ENCODE results near the gene TCF12. TPM values are rescaled to one million over a fixed set of nuclear protein-coding genes. Genes with fewer than 3 reads are reported as not detected.

TCF12 gene
- polyA plus RNA-seq, 3 donors = 15.8 to 52.5 (median 27.6) TPM

- peaks cover 0 to 11% of the 10 kb centered on the region in 2 donors for H3K36me3 ChIP-seq (replicated peaks in 1 of 2; ENCODE audit: control insufficient read depth in 1 of 2, insufficient read depth in 2 of 2, low read length in 2 of 2)
- no peaks in the 10 kb centered on the region for H3K27me3 ChIP-seq (ENCODE audit: control insufficient read depth in 2 of 2, insufficient read depth in 2 of 2, low read length in 2 of 2)
- no peak overlapping the region for H3K9ac ChIP-seq (ENCODE audit: insufficient read depth, low read length, poor library complexity, severe bottlenecking)
- Mint-ChIP-seq H3K9me3 (no peaks in the 10 kb centered on the region), H3K36me3 (peaks cover 14 to 16% of the 10 kb centered on the region in 2 donors), H3K4me3 (no peak overlapping the region), H3K27me3 (ENCODE audit: low read depth in 3 of 3) (peaks cover 0 to 1% (median 0%) of the 10 kb centered on the region in 3 donors), H3K4me1 (peaks cover 4% of the 10 kb centered on the region), H3K27ac (peak overlapping the region in 2 of 7 donors; percentile 15 to 75)
- H2AFZ ChIP-seq (ENCODE audit: insufficient read depth, low read depth, low read length, poor library complexity, severe bottlenecking) = no peak overlapping the region
- no peak for DNase-seq
- H3K4me3 ChIP-seq (replicated peaks in 1 of 3; ENCODE audit: low read depth in 2 of 3, low read length in 3 of 3) = no peak overlapping the region
- H3K79me2 ChIP-seq (ENCODE audit: insufficient read depth, low read length) = no peaks in the 10 kb centered on the region
- no peaks in the 10 kb centered on the region for H3K4me1 ChIP-seq (ENCODE audit: control insufficient read depth in 1 of 2, insufficient read depth in 2 of 2, low read length in 2 of 2)
- H3K4me2 ChIP-seq (replicated peaks; ENCODE audit: extremely low read depth, low read length, poor library complexity, severe bottlenecking) = no peak overlapping the region
- H4K20me1 ChIP-seq (ENCODE audit: insufficient read depth, low read length) = no peaks in the 10 kb centered on the region
- intact Hi-C loops (cut with micrococcal nuclease) = no loop called here
- no peaks in the 10 kb centered on the region for H3K9me3 ChIP-seq (replicated peaks in 1 of 2; ENCODE audit: control insufficient read depth in 1 of 2, insufficient read depth in 1 of 2, low read length in 2 of 2)
- no peak for TF ChIP-seq CTCF (IDR thresholded peaks at IDR 0.05)
- WGBS (ENCODE audit: insufficient coverage) = 61% methylated on average over 2 of the region's 11 CpGs
- no peak overlapping the region for H3K27ac ChIP-seq (ENCODE audit: low read depth in 1 of 2, low read length in 2 of 2)
These were observed 286.8 kb downstream of the TCF12 start for GRCh38 chr15:57205027-57205855.

GRCh38 chr15:57205996-57206395, 287.6 kb downstream of the TCF12 start:
- peaks cover 14 to 15% of the 10 kb centered on the region in 2 donors for H3K36me3 Mint-ChIP-seq
- H3K4me1 ChIP-seq (ENCODE audit: control insufficient read depth in 1 of 2, insufficient read depth in 2 of 2, low read length in 2 of 2) = no peaks in the 10 kb centered on the region
- H3K4me3 Mint-ChIP-seq = no peak overlapping the region
- peak overlapping the region in 1 of 7 donors; percentile 15 for H3K27ac Mint-ChIP-seq
- H3K4me3 ChIP-seq (replicated peaks in 1 of 3; ENCODE audit: low read depth in 2 of 3, low read length in 3 of 3) = no peak overlapping the region
- no peak for DNase-seq
- peaks cover 4% of the 10 kb centered on the region for H3K4me1 Mint-ChIP-seq
- no peaks in the 10 kb centered on the region for H3K27me3 ChIP-seq (ENCODE audit: control insufficient read depth in 2 of 2, insufficient read depth in 2 of 2, low read length in 2 of 2)
- peaks cover 0 to 1% (median 0%) of the 10 kb centered on the region in 3 donors for H3K27me3 Mint-ChIP-seq (ENCODE audit: low read depth in 3 of 3)
- no peak for TF ChIP-seq CTCF (IDR thresholded peaks at IDR 0.05)
- no peak overlapping the region for H3K9ac ChIP-seq (ENCODE audit: insufficient read depth, low read length, poor library complexity, severe bottlenecking)
- H3K4me2 ChIP-seq (replicated peaks; ENCODE audit: extremely low read depth, low read length, poor library complexity, severe bottlenecking) = no peak overlapping the region
- intact Hi-C loops (cut with micrococcal nuclease) = no loop called here
- H3K9me3 Mint-ChIP-seq = no peaks in the 10 kb centered on the region
- WGBS (ENCODE audit: insufficient coverage) = 100% methylated on average over 1 of the region's 3 CpGs
- no peaks in the 10 kb centered on the region for H4K20me1 ChIP-seq (ENCODE audit: insufficient read depth, low read length)
- H2AFZ ChIP-seq (ENCODE audit: insufficient read depth, low read depth, low read length, poor library complexity, severe bottlenecking) = no peak overlapping the region
- H3K27ac ChIP-seq (ENCODE audit: low read depth in 1 of 2, low read length in 2 of 2) = no peak overlapping the region
- H3K36me3 ChIP-seq (replicated peaks in 1 of 2; ENCODE audit: control insufficient read depth in 1 of 2, insufficient read depth in 2 of 2, low read length in 2 of 2) = peaks cover 0 to 11% of the 10 kb centered on the region in 2 donors
- no peaks in the 10 kb centered on the region for H3K79me2 ChIP-seq (ENCODE audit: insufficient read depth, low read length)
- no peaks in the 10 kb centered on the region for H3K9me3 ChIP-seq (replicated peaks in 1 of 2; ENCODE audit: control insufficient read depth in 1 of 2, insufficient read depth in 1 of 2, low read length in 2 of 2)

Measured in CD14-positive monocyte (primary cell).